ENCODE measurements around the gene ASPG.

Gene ASPG

DNA sequence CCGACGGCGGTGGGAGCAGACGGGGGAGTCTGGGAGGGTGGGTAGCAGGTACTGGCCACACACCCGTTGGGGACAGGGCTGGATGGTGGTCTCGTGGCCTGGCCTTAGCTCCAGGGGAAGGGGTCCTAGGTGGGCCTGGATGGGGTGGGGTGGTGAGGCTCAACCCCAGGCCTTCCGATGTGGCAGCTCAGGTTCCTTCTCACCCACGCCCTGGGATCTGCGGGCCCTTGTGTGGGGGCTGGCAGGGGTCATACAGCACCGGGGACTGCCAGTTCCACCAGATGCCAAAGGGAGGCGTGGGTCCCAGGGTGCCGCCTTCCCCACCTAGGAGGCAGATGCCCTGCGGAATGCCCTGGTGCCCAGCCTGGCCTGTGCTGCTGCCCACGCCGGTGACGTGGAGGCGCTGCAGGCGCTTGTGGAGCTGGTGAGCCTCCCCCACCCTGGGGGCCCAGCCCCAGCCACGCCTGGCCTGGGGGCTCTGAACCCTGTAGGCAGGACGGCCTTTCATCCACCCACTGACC lies 21.0 kb downstream of the ASPG start:
- DNase-seq = no peak

DNA sequence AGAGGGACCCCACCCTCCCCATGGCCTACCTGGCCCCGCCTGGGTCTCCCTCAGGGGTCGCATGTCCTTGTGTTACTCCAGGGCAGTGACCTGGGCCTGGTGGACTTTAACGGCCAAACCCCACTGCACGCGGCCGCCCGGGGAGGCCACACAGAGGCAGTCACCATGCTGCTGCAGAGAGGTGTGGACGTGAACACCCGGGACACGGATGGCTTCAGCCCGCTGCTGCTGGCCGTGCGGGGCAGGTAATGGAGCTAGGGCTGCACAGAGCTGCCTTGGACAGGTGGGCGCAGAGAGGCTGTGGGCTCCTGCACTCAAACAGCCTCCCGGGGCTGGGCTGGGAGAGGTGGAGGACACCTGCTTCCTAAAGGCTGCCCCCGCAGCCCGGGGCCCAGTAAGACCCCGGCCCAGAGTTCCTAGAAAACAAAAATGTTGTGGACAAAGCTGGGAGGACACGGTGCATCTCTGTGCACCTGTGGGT lies 21.6 kb downstream of the ASPG start:
- DNase-seq = no peak

GRCh38 chr14:104107611-104108569 lies 22.4 kb downstream of the ASPG start:
- DNase-seq = no peak

DNA sequence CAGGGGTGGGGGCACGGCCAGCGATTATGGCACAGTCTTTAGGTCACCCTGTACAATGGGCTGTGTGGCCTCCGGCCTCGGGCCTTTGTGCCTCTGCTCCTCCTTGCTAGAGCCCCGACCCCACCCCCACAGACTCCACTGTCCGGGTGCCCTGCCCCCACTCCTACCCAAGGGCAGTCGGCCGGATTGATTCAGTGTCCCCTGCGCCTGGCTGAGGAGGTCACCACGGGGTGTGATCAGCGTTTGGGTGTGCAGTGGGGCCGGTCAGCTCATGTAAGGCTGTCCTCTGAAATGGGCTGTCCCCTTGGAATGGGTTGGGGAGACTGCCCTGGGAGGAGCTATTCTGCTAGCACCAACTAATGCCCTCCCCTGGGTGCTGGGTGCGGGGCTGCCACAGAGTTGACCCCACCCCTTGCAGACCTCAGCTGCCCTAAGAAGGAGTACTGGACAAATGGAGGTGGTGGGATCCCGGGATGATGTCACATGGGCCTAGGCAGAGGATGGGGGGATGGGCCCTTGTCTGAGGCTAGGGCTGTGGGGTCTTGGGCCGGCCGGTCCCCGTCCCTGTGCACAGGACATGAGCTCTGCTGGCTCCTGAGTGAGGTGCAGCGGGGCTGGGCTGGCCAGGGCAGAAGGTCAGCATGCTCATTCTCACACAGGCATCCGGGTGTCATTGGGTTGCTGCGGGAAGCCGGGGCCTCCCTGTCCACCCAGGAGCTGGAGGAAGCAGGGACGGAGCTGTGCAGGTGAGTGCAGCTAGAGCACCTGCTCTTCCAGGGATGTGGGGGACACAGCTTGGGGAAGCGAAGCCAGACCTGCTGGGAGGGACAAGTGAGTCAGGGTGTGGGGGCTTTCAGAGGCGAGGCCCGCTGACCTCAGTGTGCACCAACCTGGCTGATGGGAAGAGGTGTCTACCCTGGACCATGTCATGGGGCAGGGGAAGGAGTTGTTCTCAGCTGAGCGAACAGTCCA lies 23.4 kb downstream of the ASPG start:
- no peak for DNase-seq

DNA sequence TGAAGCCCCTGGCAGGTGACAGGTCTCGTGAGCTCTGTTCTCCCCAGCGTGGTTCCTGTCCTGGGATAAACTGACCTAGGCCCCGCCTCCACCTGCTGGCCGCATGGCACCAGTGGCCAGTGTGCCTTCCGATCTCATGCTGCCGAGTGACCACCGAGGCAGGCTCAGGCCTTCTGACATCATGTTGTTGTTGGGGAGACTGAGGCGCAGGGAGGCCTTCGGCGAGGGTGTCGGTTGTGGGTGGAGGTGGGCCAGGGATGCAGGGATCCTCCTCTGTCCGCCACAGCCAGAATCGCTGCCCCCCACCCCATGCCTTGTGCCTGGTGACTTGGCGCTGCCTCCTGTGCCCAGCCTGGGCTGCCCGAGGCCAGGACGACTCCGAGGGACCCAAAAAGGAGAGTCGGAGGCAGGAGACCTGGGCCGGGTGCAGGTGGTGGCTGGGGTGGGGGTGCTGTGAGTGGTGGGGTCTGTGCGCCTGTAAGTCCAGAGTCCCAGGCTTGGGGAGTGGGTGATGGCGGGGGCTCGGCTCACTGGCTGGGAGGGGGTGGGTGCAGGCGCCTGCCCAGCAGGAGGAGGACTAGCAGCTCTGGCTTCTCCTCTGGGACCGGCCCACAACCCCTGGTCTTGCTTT lies 24.3 kb downstream of the ASPG start:
- no peak for DNase-seq

DNA sequence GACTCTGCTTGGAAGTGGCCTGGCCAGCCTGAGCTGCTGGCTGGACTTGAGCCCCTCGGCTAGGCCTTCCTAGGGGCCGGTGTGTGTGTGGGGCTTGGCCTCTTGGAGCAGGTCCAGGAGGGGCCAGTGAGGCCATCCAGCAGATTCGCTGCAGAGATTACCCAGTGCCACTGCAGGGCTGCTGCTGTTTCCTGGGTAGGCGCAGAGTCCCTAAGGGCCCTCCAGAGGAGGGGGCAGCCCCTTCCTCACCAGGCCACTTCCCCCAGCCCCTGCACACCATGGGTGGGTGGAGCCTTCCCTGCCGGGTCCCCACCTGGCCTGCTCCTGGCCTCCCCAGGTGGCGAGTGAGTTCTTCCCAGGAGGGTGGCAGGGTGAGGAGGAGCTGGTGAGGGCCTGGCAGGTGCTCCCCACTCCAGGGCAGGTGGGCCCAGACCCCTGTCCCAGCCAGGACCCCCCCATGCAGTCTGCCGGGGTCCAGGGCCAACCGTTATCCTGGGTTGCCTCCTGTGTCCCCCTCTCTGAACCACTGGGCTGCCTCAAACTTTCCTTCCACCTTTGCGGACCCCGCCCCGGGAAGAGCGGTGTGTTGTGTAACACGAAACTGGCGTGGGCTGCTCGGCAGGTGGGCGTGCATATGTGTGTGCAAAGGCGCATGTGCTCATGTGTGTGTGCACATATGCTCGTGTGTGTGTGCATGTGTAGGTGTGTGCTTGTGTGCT lies 25.1 kb downstream of the ASPG start:
- DNase-seq = no peak

DNA sequence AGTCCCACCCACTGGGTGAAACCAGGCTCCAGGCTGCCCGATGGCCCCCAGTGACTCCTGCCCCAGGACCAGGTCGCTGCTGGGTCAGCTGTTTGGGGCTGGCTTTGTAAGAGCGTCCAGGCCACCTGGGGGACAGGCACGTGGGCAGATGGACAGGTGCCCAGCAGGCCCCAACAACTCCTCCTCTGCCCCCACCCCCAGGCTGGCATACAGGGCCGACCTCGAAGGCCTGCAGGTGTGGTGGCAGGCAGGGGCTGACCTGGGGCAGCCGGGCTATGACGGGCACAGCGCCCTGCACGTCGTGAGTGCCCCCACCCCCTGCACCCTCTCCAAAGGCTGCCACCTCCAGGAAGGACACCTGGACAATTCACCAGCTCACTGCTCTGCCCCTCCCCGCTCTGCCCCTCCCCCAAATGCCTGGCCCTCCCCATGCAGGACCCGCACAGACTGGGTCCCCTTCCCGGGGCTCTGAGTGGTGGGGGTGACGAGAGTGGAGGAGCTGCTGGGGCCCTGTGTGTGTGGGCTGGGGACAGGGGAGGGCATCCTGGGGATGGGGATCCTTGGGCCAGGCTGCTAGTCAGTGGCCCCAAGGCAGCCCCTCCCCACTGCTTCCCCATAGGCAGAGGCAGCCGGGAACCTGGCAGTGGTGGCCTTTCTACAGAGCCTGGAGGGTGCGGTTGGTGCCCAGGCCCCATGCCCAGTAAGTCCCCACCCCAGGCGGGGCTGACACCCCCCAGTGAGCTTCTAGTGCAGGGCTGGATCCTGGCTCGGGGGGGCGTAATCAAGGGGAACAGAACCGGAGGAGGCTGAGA lies 26.0 kb downstream of the ASPG start:
- no peak for DNase-seq

GRCh38 chr14:104112113-104112505 lies 26.6 kb downstream of the ASPG start:
- DNase-seq = no peak

- DNase-seq = no peak
Observed at GRCh38 chr14:104112609-104113571, 27.4 kb downstream of the ASPG start.

DNA sequence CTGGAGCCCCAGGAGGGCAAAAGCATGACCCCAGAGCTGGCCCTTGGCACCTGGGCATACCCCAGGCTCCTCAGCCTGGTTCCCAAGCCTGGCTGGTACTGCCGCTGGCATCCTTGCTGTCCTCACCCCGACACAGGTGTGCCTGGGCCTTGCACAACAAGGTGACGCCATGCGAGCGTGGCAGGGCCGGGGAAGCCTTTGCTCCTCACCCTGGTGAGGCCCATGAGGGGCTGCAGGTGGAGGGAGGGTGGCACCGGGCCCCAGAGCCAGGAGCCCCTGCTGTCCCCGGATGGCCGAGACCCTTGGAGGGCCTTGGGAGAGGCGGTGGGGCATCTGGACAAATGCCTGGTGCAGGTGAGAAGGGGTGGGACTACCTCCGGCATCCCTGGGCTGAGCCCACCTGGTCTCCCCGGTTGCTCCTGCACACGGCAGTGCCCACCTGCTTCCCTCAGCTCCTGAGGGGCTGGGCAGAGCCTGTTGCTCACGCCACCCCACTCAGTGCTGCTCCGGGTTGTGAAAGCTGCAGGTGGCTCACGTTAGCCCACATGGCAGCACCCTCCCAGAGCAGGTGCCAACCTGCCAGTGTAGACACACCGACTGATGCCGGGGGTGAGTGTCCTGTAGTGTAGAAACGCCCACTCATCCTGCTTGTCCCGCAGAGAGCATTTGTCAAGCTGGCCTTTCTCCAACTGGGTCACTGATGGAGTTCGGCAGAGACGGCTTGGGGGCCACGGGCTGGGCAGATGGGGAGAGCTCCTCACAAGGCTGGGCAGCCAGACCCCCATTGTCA lies 28.3 kb downstream of the ASPG start:
- no peak for DNase-seq

DNA sequence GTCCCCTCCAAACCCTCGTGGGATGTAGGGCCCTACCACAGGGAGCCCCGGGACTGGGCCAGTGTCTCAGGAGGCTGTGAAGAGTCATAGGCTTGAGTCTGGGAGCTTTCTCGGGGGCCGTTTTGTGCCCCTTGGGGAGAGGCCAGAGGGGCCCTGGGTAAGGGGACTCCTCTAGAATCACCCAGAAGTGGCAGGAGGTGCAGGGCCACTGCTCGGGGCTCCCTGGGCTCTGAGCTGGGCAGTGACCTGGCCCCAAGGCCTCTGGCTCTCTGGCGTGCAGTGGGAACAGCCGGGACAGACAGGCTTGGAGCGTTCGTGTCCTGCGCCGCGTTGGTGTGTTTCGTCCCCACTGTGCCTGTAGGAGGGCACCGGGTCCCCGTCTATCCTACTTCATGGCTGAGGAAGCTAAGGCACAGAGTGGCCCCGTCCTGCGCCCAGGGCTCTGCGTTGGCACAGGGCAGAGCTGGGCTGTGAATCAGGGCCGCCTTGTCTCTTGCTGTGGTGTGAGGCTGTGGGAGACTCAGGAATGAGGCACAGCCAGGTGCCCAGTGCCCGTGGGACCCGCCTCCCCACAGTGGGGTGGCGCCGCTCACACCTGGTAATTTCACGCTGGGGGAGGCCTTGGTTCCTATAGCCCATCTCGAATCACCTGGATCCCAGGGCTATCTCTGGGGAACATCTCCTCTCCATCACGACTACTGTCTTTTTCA lies 29.1 kb downstream of the ASPG start:
- no peak for DNase-seq

DNA sequence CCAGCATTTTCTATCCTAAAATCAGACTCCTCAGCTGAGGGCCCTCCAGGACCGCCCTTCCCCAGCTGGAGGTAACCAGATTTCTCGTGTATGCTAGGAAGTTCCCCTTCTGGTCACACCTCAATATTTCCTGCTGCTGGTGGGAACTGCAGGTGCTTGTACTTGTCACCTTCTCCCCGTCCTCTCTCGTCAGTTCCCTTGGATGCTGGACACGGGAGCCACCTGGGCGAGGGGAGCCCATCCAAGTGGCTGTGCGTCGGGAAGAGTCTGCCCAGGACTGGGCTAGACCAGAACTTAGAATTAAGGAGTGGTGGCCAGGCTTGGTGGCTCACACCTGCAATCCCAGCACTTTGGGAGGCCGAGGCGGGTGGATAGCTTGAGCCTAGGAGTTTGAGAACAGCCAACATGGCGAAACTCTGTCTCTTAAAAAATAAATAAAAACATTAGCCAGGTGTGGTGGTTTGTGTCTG lies 29.7 kb downstream of the ASPG start:
- no peak for DNase-seq

DNA sequence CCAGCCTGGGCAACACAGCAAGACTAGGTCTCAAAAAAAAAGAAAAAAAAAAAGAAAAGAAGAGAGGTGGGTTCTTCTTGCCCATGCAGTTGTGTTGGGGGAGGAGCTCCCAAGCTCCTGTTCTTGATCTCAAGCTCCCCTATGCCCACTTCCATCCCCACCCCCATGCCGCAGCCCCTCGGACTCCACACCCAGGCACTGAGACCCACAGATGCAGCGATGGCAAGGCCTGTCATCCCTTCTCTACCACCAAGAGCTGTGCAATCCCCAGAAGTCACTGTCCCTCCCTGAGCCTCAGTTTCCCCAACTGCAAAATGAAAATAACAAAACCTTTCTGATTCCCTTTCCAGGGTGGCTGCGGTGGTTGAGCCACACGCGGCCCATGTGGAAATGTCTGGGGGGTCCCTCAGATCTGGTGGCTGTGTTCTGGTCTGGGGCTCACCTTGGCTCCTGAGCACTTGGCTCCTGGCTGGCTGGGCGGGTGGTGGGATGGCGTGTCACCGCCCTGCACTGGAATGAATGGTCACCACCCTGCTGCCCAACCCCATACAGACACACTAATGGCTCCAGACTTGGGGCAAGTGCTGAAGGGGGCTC lies 30.3 kb downstream of the ASPG start:
- DNase-seq = no peak

- no peak for DNase-seq
Observed at GRCh38 chr14:104116288-104116755, 30.8 kb downstream of the ASPG start.

GRCh38 chr14:104116756-104117340 lies 31.3 kb downstream of the ASPG start:
- DNase-seq = no peak

DNA sequence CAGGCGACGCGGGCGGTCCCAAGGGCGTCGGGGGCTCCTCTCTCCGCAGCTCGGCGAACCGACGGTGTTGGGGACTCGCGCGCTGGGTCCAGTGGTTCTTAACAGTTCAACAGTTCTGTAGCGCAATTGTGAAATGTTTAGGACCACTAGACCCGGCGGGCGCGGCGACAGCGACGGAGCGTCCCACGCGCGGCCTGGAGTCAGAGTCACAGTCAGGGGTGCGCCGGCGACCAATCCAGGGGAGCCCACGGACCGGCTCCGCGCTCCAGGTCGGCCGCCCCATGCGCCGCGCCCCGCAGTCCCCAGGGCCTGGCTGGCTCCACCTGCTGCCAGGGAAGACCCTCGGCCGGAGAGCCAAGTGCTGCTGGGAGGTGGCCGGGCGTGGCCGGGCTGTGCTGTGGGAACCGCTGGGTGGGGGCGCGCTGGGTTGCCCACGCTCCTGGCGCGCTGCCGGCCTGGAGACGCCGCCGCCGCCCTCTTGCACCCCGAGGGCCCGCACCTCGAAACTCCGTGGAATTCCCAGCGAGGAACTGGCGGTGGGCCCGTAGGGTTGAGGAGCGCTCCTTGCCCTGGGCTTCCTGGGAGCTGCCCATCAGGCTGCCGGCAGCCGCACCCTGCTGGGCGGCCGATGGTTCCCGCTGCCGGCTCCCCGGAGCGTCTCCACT lies 32.0 kb downstream of the ASPG start:
- DNase-seq = no peak
